Measurements from ENCODE around the gene TMEM223.

DNA sequence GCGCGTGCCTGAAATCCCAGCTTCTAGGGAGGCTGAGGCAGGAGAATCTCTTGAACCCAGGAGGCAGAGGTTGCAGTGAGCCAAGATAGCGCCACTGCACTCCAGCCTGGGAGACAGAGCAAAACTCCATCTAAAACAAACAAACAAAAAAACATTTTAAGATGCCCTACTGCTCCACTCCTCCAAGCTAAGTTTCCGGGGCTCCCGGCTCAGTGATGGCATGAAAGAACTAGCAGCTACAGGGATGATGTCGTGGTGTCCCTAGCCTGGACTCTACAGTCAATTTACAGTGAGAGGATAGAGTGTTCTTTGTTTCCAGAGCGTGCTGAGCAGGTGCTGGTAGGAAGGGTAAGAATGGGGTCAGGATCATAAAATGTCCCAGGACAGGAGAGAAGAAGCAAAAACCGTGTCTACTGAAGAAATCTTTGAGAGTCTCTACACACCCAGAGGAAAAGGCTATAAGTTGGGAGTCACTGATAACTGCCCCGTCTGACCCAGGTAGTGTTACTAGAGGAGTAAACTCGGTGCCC, 36.7 kb downstream of the TMEM223 start:
- TF ChIP-seq, protein P1, sequence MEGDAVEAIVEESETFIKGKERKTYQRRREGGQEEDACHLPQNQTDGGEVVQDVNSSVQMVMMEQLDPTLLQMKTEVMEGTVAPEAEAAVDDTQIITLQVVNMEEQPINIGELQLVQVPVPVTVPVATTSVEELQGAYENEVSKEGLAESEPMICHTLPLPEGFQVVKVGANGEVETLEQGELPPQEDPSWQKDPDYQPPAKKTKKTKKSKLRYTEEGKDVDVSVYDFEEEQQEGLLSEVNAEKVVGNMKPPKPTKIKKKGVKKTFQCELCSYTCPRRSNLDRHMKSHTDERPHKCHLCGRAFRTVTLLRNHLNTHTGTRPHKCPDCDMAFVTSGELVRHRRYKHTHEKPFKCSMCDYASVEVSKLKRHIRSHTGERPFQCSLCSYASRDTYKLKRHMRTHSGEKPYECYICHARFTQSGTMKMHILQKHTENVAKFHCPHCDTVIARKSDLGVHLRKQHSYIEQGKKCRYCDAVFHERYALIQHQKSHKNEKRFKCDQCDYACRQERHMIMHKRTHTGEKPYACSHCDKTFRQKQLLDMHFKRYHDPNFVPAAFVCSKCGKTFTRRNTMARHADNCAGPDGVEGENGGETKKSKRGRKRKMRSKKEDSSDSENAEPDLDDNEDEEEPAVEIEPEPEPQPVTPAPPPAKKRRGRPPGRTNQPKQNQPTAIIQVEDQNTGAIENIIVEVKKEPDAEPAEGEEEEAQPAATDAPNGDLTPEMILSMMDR (conservative IDR thresholded peaks at IDR 0.05 in 1 of 2, IDR thresholded peaks at IDR 0.05 in 1 of 2; ENCODE audit: extremely low read depth in 1 of 2, insufficient read depth in 1 of 2, low read depth in 1 of 2, low read length in 2 of 2) = no peak
- no peak for TF ChIP-seq EZH2 (IDR thresholded peaks at IDR 0.05; ENCODE audit: borderline replicate concordance, low read length)
